ENCODE data around the gene WFDC5. TPM values are rescaled to one million over a fixed set of nuclear protein-coding genes. Genes with fewer than 3 reads are reported as not detected.

The WFDC5 gene, protein sequence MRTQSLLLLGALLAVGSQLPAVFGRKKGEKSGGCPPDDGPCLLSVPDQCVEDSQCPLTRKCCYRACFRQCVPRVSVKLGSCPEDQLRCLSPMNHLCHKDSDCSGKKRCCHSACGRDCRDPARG
- not detected in 5 replicates for total RNA-seq (2022; extraction: Qiagen RNA extraction)

DNA sequence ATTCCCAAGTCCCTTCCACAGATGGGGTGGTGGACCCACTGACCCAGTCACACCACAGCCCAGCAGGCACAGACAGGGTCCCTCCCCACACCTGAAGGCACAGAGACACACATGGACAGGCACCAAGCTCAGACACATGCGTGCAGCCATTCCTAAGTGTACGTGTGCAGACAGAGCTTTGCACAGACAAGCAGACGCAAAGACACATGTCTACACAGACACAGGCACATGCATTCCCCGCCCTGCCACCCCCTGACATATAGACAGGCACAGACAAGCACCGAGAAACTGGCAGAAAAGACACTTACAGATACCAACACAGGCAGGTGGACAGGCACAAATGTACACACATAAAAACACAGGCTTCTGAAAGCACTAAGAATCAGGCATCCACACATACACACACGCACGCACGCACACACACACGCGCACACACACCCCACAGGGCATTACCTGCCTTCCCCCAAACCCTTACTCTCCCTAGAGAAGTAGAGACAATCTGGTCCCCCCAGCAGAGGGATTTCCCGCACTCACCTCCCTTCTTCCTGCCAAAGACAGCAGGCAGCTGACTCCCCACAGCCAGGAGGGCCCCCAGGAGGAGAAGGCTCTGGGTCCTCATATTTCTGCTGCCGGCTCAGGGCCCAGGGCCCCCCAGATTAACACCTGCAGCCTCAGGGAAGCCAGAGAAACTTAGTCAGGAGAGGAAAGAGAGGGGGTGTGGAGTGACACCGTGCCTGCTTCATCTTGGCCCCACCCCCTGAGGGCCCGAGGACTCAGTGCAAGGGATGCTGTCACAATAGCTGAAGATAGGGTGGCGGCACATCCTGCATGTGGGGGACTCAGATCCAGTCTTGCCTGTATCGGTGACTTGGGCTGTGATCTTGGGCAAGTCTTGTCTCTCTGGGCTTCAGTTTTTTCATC, at the start of gene WFDC5:
TSS of gene WFDC5 (minus strand) at position 710 of the 921 bp plus-strand sequence. CDS start at position 619, 91 bp downstream.

GRCh38 chr20:45124365-45124764, 9.4 kb upstream of the WFDC5 start, which contains the start of gene WFDC12:
Gene WFDC12 (minus strand): TSS chr20:45124465. CDS start chr20:45124447, 18 bp downstream.

DNA sequence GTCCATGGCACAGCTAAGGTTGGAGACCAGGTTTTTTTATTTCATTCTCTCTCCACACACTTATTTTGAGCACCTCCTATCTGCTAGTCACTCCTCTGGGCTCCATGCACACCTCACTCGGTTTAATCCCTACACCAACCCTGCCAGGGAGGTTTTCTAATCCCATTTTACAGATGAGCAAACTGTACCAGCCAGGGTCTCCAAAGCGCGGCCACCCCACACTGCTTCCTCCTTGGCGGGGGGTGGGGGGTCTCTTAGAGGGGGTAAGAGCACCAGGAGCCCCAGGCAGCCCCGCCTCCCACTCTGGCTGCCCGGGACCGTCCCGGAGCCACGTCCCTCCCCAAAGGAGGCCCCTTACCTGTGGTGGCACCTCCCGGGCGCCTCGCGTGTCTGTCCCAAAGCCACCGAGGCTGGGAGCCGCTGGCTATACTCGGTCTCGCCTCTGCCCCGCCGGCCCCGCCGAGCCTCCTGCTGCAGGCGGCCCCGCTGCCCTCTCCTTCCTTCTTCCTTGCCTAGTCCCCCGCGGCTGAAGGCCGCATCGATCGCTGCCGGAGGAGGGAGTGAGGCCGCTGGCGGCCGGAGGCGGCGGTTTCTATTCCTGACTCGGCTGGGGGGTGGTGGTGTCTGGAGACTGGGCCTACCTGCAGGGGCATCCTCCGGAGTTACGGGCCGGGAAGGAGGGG, 14.3 kb downstream of the WFDC5 start, which contains the start of gene KCNS1:
TSS of gene KCNS1 (minus strand) at position 565 of the 683 bp plus-strand sequence. CDS start 1,891 bp downstream, outside the sequence.

Other genes with a start within 250 kb of the WFDC5 start
- gene YWHAB, start 229.5 kb downstream of the WFDC5 start, total RNA-seq (2022; extraction: Qiagen RNA extraction): 188 to 218 TPM (median 193 TPM) in 5 replicates
- gene PABPC1L, start 205.1 kb downstream of the WFDC5 start, total RNA-seq (2022; extraction: Qiagen RNA extraction): 14.4 to 24.0 TPM (median 18.8 TPM) in 5 replicates
- 40.2 to 43.3 TPM (median 41.6 TPM) in 5 replicates for gene TOMM34, start 154.8 kb downstream of the WFDC5 start, total RNA-seq (2022; extraction: Qiagen RNA extraction)
- 12.3 to 14.6 TPM (median 13.3 TPM) in 5 replicates for gene STK4, start 148.7 kb downstream of the WFDC5 start, total RNA-seq (2022; extraction: Qiagen RNA extraction)
- gene KCNS1, start 14.0 kb downstream of the WFDC5 start, total RNA-seq (2022; extraction: Qiagen RNA extraction): not detected in 5 replicates
- gene WFDC12, start 9.3 kb upstream of the WFDC5 start, total RNA-seq (2022; extraction: Qiagen RNA extraction): not detected in 5 replicates
- gene PI3, start 59.7 kb upstream of the WFDC5 start, total RNA-seq (2022; extraction: Qiagen RNA extraction): 1.8 to 4.2 TPM (median 3.4 TPM) in 5 replicates
- gene SEMG1, start 91.9 kb upstream of the WFDC5 start, total RNA-seq (2022; extraction: Qiagen RNA extraction): not detected in 5 replicates
- not detected in 5 replicates for gene SEMG2, start 106.2 kb upstream of the WFDC5 start, total RNA-seq (2022; extraction: Qiagen RNA extraction)
- gene SLPI, start 139.4 kb upstream of the WFDC5 start, total RNA-seq (2022; extraction: Qiagen RNA extraction): 8.0 to 15.4 TPM (median 10.5 TPM) in 5 replicates
- gene RBPJL, start 191.7 kb upstream of the WFDC5 start, total RNA-seq (2022; extraction: Qiagen RNA extraction): not detected in 5 replicates
- 0.06 to 0.14 TPM (median 0.12 TPM) in 5 replicates for gene MATN4, start 193.1 kb upstream of the WFDC5 start, total RNA-seq (2022; extraction: Qiagen RNA extraction)
- gene SDC4, start 233.2 kb upstream of the WFDC5 start, total RNA-seq (2022; extraction: Qiagen RNA extraction): 106 to 130 TPM (median 122 TPM) in 5 replicates
- gene SYS1, start 248.0 kb upstream of the WFDC5 start, total RNA-seq (2022; extraction: Qiagen RNA extraction): 27.4 to 37.0 TPM (median 33.8 TPM) in 5 replicates

Data from A549 treated with CORT108297 at 1 μM for 4 hours (cell line).